Stomach (tissue), 9 donors: ENCODE results near the gene UBE2D2. TPM values are rescaled to one million over a fixed set of nuclear protein-coding genes. Genes with fewer than 3 reads are reported as not detected.

ENCODE experiments used
- DNase-seq, 2 donors: peaks; one replicate each; pipeline versions ENCODE4 v3.0.0 to v3.0.0-alpha.2; 2013 to 2019
- H3K27ac ChIP-seq, 5 donors: fragments of 200-600 bp in 4 of 5; sonication (generic) in 4 of 5; one replicate each; pipeline ENCODE4 v1.5.1; 2013 to 2019; ENCODE audit warnings: mild to moderate bottlenecking in 1 of 5, moderate library complexity in 1 of 5
- H3K27me3 ChIP-seq, 3 donors: fragments of 200-600 bp; sonication (generic); one replicate each; pipeline ENCODE4 v1.5.1; 2017 to 2019; ENCODE audit warnings: mixed run types in 1 of 3
- H3K36me3 ChIP-seq, 4 donors: fragments of 200-600 bp; sonication (generic); 1 replicate in 3 of 4; 2 replicates in 1 of 4; pipeline ENCODE4 v1.5.1; 2016 to 2019
- H3K4me1 ChIP-seq, 4 donors: fragments of 200-600 bp; sonication (generic); one replicate each; pipeline ENCODE4 v1.5.1; 2016 to 2019
- H3K4me3 ChIP-seq, 4 donors: fragments of 200-600 bp; sonication (generic) in 3 of 4; one replicate each; pipeline ENCODE4 v1.5.1; 2016 to 2019; ENCODE audit warnings: mild to moderate bottlenecking in 1 of 4
- H3K9me3 ChIP-seq, 4 donors: fragments of 200-600 bp; sonication (generic); one replicate each; pipeline ENCODE4 v1.5.1; 2016 to 2019
- EP300 ChIP-seq: sonication (generic); formaldehyde crosslinking; IDR thresholded peaks from one replicate; pipeline ENCODE4 v1.6.1; 2017; ENCODE audit warnings: antibody characterized with exemption
- POLR2A ChIP-seq, 4 donors: fragments of 450-650 bp; IDR thresholded peaks; one replicate each; pipeline ENCODE4 v1.6.1; 2016; ENCODE audit warnings: antibody characterized with exemption in 4 of 4, control low read depth in 2 of 4, mild to moderate bottlenecking in 1 of 4, moderate library complexity in 1 of 4
- POLR2AphosphoS5 ChIP-seq, 3 donors: sonication (generic); formaldehyde crosslinking; IDR thresholded peaks; one replicate each; pipeline ENCODE4 v1.6.1; 2016; ENCODE audit warnings: antibody characterized with exemption in 3 of 3
- WGBS, 5 donors: extraction: QIAGEN DNeasy Blood & Tissue Kit in 3 of 5; methylation state at CpG; one replicate each; pipeline versions ENCODE4 v1.1.5 to v1.1.7; 2013 to 2018; 5-methylcytosine and 5-hydroxymethylcytosine counted together
- intact Hi-C: fragments of 100-400 bp; cut with DNase I; formaldehyde crosslinking; loops from one replicate; pipeline ENCODE4 v1.15.1; 2023; ENCODE audit warnings: low total_unique reads
- polyA plus RNA-seq, 3 donors: library from polyadenylated mRNA; stranded (reverse); fragments of 200-250 nt; gene quantifications; one replicate each; pipeline ENCODE4 v1.2.3, GENCODE V29; 2013
- total RNA-seq, 5 donors: library from RNA; depleted of rRNA; stranded (reverse); fragments of >200 nt; gene quantifications; one replicate each; pipeline versions ENCODE4 v1.1.0 to v1.2.3, GENCODE V29; 2014 to 2016
- TF ChIP-seq, protein P1 (sequence below), 7 experiments: fragments of 450-650 bp in 4 of 7; fragments of 200-600 bp in 3 of 7; sonication (generic) in 3 of 7; IDR thresholded peaks; one replicate each; pipeline ENCODE4 v1.5.1; 2016 to 2019; ENCODE audit warnings: antibody characterized with exemption in 7 of 7, control low read depth in 2 of 7, mild to moderate bottlenecking in 1 of 7
- donor health status: healthy with polysubstance abuse.
- donor health status: Bipolar disorder and iron deficiency.
- donor health status: healthy.

The UBE2D2 gene
- total and polyA plus RNA-seq, 8 donors = 29.8 to 220 (median 75.6) TPM

DNA sequence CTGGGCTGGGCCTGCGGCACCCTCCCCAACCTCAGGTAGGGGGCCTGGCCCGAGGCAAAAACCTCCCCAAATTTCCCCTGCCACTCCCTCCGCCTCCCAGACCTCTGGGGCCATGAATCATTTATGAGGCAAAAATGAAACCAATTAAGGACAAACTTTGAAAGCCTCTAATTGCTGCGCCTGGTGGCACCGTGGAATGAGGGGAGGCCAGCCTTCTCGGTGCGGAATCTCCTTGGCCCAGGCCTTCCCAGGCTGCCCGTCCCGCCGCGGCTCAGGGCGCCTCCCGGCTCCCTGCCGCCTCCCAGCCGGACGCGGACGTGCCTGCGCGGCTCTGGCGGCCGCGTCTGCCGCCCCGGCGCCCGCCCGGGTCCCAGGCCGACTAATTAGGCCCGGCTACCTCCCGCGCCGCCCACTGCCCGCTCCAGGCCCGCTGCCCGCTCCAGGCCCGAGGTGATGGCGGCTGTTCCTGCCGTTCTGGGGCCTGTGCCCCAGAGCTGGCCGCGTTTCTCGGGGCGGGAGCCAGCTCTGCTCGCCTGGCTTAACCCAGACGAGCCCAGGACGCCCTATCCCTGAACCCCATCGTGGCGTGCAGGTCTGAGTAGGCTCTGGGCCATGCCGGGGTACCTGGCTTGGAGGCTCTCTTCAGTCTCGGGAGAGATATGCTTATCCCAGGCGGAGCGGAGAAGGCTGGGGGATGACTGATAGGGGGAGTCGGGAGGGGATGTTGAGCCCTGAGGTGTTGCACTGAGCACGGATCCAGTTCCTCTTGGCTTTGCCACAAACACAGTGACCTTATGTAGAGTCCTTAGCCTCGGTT is 107.1 kb downstream of the UBE2D2 start:
- H3K9me3 ChIP-seq = no peaks in the 10 kb centered on the region
- peaks cover 84 to 99% (median 94%) of the 10 kb centered on the region in 4 donors for H3K4me1 ChIP-seq
- WGBS, 5 donors = 3 to 8% (median 4%) methylated on average over 7 to 55 of the region's 55 CpGs
- H3K27me3 ChIP-seq = no peaks in the 10 kb centered on the region
- intact Hi-C loops = no loop called here
- H3K36me3 ChIP-seq = peaks cover 0 to 3% (median 0%) of the 10 kb centered on the region in 4 donors
- DNase-seq = peak; percentile 49 to 85
- H3K4me3 ChIP-seq = peak overlapping the region; percentile 41 to 52 (median 48)
- peak overlapping the region; percentile 85 to 95 (median 90) for H3K27ac ChIP-seq
- no peak for TF ChIP-seq POLR2A (IDR thresholded peaks at IDR 0.05)
- TF ChIP-seq POLR2AphosphoS5 (IDR thresholded peaks at IDR 0.05) = no peak
- TF ChIP-seq, protein P1, sequence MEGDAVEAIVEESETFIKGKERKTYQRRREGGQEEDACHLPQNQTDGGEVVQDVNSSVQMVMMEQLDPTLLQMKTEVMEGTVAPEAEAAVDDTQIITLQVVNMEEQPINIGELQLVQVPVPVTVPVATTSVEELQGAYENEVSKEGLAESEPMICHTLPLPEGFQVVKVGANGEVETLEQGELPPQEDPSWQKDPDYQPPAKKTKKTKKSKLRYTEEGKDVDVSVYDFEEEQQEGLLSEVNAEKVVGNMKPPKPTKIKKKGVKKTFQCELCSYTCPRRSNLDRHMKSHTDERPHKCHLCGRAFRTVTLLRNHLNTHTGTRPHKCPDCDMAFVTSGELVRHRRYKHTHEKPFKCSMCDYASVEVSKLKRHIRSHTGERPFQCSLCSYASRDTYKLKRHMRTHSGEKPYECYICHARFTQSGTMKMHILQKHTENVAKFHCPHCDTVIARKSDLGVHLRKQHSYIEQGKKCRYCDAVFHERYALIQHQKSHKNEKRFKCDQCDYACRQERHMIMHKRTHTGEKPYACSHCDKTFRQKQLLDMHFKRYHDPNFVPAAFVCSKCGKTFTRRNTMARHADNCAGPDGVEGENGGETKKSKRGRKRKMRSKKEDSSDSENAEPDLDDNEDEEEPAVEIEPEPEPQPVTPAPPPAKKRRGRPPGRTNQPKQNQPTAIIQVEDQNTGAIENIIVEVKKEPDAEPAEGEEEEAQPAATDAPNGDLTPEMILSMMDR (IDR thresholded peaks at IDR 0.05) = no peak
- no peak for TF ChIP-seq EP300

DNA sequence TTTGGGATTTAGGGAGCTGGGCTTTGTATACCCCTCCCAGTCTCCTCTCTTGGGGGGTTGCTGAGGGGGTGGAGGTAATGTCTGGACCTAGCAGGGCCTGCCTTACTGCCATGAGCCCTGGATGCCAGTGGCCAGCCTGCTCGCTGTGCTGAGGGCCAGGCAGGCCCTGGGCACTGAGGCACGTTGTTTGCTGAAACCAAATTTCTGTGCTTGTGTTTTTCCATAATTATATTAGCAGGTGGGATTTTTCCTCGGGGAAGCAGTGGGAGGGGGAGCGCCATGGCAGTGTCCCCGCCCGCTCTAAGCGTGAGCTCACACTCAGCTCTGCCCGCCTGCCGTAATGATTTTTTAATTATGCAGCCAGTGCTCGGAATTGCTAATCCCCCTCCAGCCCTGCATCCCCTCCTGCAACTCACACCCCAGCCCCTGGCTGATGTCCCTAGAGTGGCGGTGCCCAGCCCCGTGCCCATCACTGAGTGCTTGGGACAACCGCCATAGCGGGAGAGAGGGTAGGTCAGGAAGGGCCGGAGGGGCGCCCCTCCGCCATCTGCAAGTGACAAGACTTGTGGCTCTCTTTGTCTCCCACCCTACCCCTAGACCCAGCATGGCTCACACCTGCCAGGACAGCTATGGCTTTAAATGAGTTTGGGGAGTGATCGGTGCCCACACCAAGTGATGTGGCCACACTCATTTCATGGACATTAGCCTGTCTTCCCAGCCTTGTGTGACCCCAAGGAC is 108.0 kb downstream of the UBE2D2 start:
- no peak for TF ChIP-seq EP300
- TF ChIP-seq POLR2A (IDR thresholded peaks at IDR 0.05) = no peak
- TF ChIP-seq POLR2AphosphoS5 (IDR thresholded peaks at IDR 0.05) = no peak
- TF ChIP-seq, protein P1 (IDR thresholded peaks at IDR 0.05) = no peak
- H3K4me1 ChIP-seq = peaks cover 83 to 99% (median 92%) of the 10 kb centered on the region in 4 donors
- no peaks in the 10 kb centered on the region for H3K9me3 ChIP-seq
- 77 to 85% (median 80%) methylated on average over 15 to 18 of the region's 18 CpGs for WGBS, 5 donors
- intact Hi-C loops = no loop called here
- H3K4me3 ChIP-seq = peak overlapping the region; percentile 41 to 52 (median 48)
- no peaks in the 10 kb centered on the region for H3K27me3 ChIP-seq
- peaks cover 0 to 3% (median 0%) of the 10 kb centered on the region in 4 donors for H3K36me3 ChIP-seq
- DNase-seq = no peak
- H3K27ac ChIP-seq = peak overlapping the region; percentile 48 to 95 (median 90)

- peak; percentile 37 to 82 for DNase-seq
- intact Hi-C loops = no loop called here
- no peaks in the 10 kb centered on the region for H3K27me3 ChIP-seq
- TF ChIP-seq, protein P1 (IDR thresholded peaks at IDR 0.05) = no peak
- no peak for TF ChIP-seq POLR2AphosphoS5 (IDR thresholded peaks at IDR 0.05)
- no peak for TF ChIP-seq POLR2A (IDR thresholded peaks at IDR 0.05)
- no peak for TF ChIP-seq EP300
- H3K9me3 ChIP-seq = no peaks in the 10 kb centered on the region
- 44 to 64% (median 56%) methylated on average over 18 to 23 of the region's 23 CpGs for WGBS, 5 donors
- peaks cover 76 to 99% (median 92%) of the 10 kb centered on the region in 4 donors for H3K4me1 ChIP-seq
- H3K27ac ChIP-seq = peak overlapping the region; percentile 48 to 95 (median 90)
- peaks cover 0 to under 1% (median 0%) of the 10 kb centered on the region in 4 donors for H3K36me3 ChIP-seq
- H3K4me3 ChIP-seq = peak overlapping the region; percentile 11 to 51 (median 25)
Observed at GRCh38 chr5:139669662-139670368, 108.7 kb downstream of the UBE2D2 start.
